HG03378 (cell line): Measurements from ENCODE around the gene CT45A6.
"Not testable (repeated sequence)": the region's sequence is repeated elsewhere in the genome, so short reads cannot be mapped to it uniquely, and the experiment has no call there.

Experiments
- ATAC-seq: cut with Tn5 transposase; IDR thresholded peaks from one replicate; pipeline ENCODE4 v1.9.1; 2021; ENCODE audit warnings: mild to moderate bottlenecking, moderate library complexity; ENCODE audit not compliant: unreplicated experiment

CT45A6 gene, protein sequence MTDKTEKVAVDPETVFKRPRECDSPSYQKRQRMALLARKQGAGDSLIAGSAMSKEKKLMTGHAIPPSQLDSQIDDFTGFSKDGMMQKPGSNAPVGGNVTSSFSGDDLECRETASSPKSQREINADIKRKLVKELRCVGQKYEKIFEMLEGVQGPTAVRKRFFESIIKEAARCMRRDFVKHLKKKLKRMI

GRCh38 chrX:135802687-135803086 is at the start of gene CT45A6:
Gene CT45A6 (minus strand): TSS chrX:135802787. CDS start chrX:135798993, 3,794 bp downstream.
- ATAC-seq, result not testable (repeated sequence)

- not testable (repeated sequence) for ATAC-seq
Measured at GRCh38 chrX:135837180-135837579, 34.6 kb upstream of the CT45A6 start, which contains the start of gene CT45A7. Gene CT45A7 (minus strand): TSS chrX:135837280. CDS start chrX:135833533, 3,747 bp downstream.

- ATAC-seq, result not testable (repeated sequence)
Measured at GRCh38 chrX:135819912-135820311, 17.3 kb upstream of the CT45A6 start, which contains the start of gene CT45A2. Gene CT45A2 (minus strand): TSS chrX:135820012. CDS start chrX:135816265, 3,747 bp downstream.

DNA sequence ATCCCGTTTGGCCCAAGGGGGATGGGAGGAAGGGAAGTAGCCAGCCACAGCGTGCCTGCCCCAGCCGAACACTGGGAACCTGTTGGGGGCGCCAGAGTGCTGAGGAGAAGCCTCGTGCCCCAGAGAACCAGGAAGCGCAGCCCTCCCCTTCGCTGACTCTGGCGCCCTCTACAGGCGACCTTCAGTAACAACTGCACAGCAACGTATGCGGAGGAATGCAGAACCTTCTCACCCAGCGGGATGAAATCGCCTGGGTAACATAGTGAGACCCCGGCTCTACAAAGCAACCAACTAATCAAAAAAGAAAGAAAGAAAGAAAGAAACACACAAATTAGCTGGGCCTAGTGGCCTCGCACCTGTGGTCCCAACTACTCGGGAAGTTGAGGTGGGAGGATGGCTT is 17.2 kb downstream of the CT45A6 start, which contains the start of gene CT45A5:
CT45A5 (minus strand) TSS at position 101 of the 400 bp plus-strand sequence. CDS start 3,774 bp downstream, outside the sequence.
- ATAC-seq, result not testable (repeated sequence)

GRCh38 chrX:135768091-135768490 is 34.5 kb downstream of the CT45A6 start, which contains the start of gene CT45A3:
Gene CT45A3 (minus strand): TSS chrX:135768191. CDS start chrX:135764444, 3,747 bp downstream.
- not testable (repeated sequence) for ATAC-seq

DNA sequence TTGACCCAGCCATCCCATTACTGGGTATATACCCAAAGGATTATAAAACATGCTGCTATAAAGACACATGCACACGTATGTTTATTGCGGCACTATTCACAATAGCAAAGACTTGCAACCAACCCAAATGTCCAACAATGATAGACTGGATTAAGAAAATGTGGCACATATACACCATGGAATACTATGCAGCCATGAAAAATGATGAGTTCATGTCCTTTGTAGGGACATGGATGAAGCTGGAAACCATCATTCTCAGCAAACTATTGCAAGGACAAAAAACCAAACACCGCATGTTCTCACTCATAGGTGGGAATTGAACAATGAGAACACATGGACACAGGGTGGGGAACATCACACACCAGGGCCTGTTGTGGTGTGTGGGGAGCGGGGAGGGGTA is 57.8 kb downstream of the CT45A6 start:
- ATAC-seq, result not testable (repeated sequence)
